Forelimb muscle (tissue), 1 donor: ENCODE measurements around the gene RHOC. TPM values are rescaled to one million over a fixed set of nuclear protein-coding genes. Genes with fewer than 3 reads are reported as not detected.
"Not testable (repeated sequence)": the region's sequence is repeated elsewhere in the genome, so short reads cannot be mapped to it uniquely, and the experiment has no call there.

Source experiments
- DNase-seq: peaks from one replicate; pipeline ENCODE4 v3.0.0-alpha.2; 2013; ENCODE audit warnings: low read depth
- polyA plus RNA-seq: library from polyadenylated mRNA; unstranded; fragments of 120-200 nt; gene quantifications from one replicate; pipeline ENCODE4 v1.2.1, GENCODE V29; 2013; ENCODE audit not compliant: insufficient read length

The RHOC gene
- polyA plus RNA-seq = 306 TPM

DNA sequence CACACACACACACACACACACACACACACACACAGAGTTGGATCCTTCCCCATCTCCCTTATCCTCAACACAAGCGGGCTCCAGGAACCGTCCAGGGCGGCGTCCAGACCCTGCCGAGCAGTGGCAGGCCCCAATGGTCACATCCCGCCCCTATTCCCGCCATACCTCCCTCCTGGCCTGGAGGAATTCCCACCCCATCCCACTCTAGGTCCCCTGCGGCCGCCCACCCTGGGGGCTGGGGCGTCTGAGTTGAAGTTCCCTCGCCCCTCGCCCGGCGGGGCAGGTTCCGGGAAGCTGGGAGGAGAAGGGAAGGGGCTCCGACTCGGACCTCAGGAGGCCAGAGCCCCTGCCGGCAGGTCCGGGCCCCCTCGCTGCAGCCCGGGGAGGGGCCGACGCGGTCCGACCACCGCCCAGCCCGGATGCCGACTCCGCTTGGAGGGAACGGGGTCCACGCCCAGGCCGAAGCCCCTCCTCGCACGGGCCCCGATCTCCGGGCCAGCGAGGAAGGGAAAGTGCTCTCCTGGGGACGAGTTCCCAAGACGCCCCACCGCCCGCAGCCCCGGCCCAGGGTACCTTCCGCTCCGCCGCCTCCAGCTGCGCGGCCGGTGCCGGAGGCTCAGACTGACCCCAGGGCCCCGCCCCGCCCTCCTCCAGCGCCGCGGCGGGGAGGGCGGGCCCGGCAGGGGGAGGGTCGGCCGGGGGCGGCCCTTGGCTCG is at the start of gene RHOC:
Gene RHOC (minus strand): TSS at position 623 of the 716 bp plus-strand sequence. CDS start 3,328 bp downstream, outside the sequence.
- peak; percentile 45 for DNase-seq

GRCh38 chr1:112754116-112754628 is 47.2 kb upstream of the RHOC start:
- DNase-seq = no peak

GRCh38 chr1:112748396-112748795 is 41.5 kb upstream of the RHOC start:
- DNase-seq = no peak

DNA sequence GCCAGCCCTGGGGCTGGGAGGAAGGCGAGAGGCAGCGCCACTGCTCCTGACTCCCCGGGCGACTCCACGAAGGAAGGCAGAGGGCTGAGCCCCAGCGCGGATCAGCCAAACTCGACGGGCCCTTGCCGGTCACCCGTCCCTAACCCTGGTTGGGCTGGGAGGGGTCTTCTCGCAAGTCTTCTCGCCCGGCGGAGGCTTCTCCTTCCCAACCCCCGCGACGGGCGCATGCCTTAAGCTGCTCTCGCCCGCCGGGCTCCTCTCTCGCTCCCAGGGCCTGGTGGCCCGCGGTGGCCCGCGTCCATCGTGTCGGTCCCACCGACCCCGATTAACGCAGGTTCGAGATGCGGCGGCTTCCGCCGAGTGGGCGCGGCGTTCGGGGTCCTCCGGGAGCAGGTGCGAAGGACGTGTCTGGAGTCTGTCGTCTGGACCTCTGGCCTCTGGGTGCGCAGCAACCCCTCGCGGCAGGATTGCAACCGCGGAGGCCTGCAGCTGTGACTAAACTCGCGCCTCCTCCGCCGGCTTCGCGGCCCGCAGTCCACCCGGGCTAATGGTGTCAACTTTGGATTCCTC is 37.2 kb upstream of the RHOC start:
- no peak for DNase-seq

GRCh38 chr1:112743174-112744008 is 36.5 kb upstream of the RHOC start:
- DNase-seq = no peak

GRCh38 chr1:112737573-112737972 is 30.6 kb upstream of the RHOC start:
- DNase-seq = no peak

DNA sequence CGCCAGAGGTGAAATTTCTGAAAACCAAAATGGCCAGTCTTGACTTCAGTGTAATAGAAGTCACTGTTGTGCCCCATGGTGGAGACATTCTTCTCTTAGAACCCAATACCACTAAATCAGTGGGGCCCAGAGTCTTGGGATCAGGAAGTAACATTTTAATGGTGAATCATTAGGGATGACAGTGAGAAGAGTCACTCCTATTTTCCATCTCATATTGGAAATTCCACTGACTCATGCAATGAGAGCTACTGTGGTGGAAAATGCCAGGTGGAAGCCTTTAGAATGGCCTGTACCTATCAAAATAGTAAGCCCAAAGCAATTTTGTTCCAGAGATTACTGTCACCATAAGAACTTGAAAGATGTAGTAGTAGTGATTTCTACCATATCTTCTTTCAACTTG is 28.8 kb upstream of the RHOC start:
- no peak for DNase-seq

DNA sequence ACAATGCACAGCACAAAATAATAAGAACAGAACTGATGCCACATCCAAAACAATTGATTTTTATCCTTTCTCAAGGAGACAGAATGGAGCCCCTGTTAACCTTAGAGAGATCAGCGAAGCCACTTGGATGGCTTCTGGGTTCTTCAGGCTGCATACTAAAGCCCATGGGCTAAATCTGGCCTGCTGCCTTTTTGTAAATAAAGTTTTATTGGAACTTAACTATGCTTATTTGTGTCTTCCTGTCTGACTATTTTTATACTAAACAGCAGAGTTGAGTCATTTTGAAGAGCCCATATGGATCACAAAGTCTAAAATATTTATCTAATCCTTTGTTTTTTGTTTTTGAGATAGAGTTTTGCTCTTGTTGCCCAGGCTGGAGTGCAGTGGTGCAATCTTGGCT is 24.5 kb upstream of the RHOC start:
- DNase-seq = no peak

GRCh38 chr1:112729909-112730308 is 23.0 kb upstream of the RHOC start:
- DNase-seq = no peak

GRCh38 chr1:112729011-112729410 is 22.1 kb upstream of the RHOC start:
- DNase-seq = not testable (repeated sequence)

DNA sequence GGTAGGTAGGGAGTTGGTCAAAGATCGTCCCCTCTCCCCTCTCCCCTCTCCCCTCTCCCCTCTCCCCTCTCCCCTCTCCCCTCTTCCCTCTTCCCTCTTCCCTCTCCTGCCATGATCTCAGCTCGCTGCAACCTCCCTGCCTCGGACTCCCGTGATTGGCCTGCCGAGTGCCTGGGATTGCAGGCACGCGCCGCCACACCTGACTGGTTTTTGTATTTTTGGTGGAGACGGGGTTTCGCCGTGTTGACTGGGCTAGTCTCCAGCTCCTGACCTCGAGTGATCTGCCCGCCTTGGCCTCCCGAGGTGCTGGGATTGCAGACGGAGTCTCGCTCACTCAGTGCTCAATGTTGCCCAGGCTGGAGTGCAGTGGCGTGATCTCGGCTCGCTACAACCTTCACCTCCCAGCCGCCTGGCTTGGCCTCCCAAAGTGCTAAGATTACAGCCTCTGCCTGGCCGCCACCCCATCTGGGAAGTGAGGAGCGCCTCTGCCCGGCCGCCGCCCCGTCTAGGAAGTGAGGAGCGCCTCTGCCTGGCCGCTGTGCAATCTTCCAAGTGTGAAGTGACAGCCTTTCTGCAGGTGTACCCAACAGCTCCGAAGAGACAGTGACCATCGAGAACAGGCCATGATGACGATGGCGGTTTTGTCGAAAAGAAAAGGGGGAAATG is 21.5 kb upstream of the RHOC start:
- not testable (repeated sequence) for DNase-seq

DNA sequence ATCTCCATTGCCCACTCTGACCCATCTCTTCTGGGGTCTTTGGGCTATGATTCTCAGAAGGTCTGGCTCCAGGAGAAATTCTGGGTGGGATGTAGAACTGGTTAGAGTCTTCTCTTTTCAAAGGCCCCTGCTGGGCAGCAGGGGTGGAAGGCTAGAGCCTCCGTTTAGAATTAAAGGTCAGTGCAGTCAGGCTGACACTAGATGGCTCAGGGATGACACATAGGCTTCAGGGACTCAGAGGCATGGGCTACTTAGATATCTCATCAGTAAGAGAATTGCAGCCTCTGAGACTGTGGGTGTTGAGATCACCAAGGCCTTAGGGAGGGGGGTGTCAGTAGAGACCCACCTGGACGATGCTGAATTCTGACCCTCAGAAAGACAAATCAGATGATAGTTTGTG is 20.8 kb upstream of the RHOC start:
- no peak for DNase-seq

DNA sequence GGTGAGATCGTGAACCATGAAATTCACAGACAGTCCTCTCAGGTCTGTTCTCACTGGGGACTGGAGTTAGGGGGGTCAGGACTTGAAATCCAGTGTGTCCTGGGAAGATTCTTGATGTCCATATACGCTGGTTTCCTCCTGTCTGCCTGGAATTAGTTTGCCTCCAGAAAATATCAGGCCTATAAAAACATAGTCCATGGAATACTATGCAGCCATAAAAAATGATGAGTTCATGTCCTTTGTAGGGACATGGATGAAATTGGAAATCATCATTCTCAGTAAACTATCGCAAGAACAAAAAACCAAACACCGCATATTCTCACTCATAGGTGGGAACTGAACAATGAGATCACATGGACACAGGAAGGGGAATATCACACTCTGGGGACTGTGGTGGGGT is 17.3 kb upstream of the RHOC start:
- not testable (repeated sequence) for DNase-seq

DNA sequence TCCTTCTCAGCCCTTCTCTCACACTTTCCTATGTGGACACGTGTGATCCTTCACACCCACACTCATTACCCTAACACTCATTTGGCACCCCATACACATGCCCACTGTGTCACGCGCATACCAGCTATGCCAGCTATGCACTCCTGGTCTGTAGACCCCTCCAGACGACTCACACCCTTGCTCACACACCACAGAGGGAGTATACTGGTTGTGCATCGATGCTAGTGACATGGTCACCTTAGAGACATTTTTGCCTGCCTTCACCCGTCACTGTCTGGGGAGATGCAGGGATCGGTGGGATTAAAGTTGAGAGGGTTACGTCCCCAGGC is 16.5 kb upstream of the RHOC start:
- no peak for DNase-seq

DNA sequence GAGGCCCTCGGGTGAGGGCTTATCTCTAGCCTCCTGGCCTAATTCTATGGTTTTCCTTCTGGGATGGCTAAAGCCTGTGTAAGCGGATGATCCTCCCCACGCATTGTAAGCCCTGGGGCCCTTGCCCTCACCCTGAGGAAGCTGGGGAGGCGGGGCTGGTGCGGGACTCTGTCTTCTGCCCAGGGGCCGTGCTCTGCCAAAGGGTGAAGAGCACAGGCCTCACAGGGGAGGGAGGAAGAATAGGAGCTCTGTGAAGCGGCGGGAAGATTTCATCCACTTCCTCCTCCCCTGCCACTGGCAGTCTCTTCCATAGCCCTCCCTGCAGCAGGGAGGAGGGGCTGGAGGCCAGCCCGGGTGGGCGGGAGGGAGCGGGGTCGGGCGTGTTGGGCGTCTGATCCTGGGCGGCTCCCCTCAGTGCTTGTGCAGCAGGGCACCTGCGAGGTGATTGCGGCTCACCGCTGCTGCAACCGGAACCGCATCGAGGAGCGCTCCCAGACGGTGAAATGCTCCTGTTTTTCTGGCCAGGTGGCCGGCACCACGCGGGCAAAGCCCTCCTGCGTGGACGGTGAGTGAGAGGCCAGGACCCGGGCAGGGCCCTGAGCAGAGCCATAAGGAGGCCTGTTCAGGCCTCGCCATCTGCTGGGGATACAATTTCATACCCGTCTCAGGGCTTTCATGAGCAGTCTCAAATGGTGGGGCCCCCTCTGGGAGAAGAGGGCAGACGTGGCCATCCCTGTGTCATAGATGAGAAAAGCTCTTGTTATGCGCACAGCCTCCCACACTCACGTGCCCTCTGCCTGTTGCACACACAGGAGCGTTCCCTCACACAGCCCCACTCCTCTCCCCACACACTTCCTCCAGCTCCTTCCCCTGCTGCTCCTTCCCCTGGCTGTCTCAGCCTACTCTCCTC is 15.9 kb upstream of the RHOC start:
- DNase-seq = no peak

GRCh38 chr1:112721966-112722524 is 15.1 kb upstream of the RHOC start:
- DNase-seq = no peak

DNA sequence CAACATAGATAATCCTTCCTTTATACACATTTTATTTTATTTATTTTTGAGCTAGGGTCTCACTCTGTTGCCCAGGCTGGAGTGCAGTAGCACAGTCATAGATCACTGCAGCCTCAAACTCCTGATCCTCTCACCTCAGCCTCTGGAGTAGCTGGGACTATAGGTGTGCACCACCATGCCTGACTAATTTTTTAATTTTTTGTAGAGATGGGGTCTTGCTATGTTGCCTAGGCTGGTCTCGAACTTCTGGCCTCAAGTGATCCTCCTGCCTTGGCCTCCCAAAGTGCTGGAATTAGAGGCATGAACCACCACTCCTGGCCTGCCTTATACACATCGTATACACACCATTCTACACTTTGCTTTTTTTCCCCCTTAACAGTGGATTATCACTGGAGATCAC is 14.4 kb upstream of the RHOC start:
- not testable (repeated sequence) for DNase-seq

DNA sequence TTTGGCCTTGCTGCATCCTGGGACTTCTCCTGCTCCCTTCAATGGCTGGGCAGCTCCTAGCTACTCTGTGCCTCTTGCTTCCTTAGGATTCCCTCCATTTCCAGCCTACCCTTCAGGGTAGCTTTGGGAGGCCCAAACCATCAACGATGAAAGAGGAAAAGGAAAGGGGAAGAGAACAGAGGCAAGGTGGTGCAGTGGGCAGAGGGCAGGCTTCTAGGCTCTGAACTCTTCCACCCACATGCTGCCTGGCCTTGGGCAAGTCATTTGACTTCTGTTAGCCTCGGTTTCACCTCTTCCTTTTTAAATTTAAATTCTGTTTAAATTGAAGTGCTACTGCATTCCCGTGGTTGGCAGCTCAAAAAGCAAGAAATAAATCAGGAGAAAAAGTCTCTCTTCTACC is 13.9 kb upstream of the RHOC start:
- no peak for DNase-seq

DNA sequence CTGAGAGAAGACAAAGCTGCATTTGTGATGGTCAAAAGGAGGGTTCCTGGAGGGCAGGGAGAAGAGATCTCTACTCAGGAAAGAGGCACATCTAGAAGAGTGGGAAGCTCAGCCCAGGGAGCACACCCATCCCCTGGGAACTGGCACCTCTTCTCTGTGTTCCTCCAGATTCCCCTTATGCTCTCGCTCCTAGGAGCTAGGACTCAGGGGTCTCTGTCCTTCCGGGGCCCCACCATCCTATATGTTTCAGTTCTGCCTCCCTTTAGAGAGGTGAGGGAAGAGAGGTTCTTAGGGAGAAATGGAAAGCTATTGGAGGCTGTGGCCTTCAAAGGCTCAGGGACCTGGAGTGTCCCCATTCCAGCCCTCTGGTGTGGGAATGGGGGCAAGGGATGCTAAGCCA is 12.8 kb upstream of the RHOC start:
- DNase-seq = no peak

GRCh38 chr1:112718691-112719418 is 11.9 kb upstream of the RHOC start:
- DNase-seq = no peak
